Measurements from ENCODE around the gene GUCA2B. TPM values are rescaled to one million over a fixed set of nuclear protein-coding genes. Genes with fewer than 3 reads are reported as not detected.

Gene GUCA2B
- total RNA-seq, 4 donors from 2014 or later, result not detected

- no peak overlapping the region for H3K4me3 ChIP-seq
- no peak overlapping the region for H3K27ac ChIP-seq
- 81 to 95% methylated on average over 4 of the region's 5 CpGs for WGBS, 2 donors
- H3K9me3 ChIP-seq, result no peaks in the 10 kb centered on the region
- DNase-seq, result no peak
- intact Hi-C loops (cut with DNase I), result no loop called here
- no peaks in the 10 kb centered on the region for H3K36me3 ChIP-seq
- TF ChIP-seq CTCF (IDR thresholded peaks at IDR 0.05), result no peak
- TF ChIP-seq POLR2A (IDR thresholded peaks at IDR 0.05), result no peak
- peaks cover 0 to 15% (median 3%) of the 10 kb centered on the region in 3 donors for H3K4me1 ChIP-seq
- H3K27me3 ChIP-seq, result peaks cover 0 to 80% (median 0%) of the 10 kb centered on the region in 4 donors
These were observed 11.2 kb upstream of the GUCA2B start for GRCh38 chr1:42141978-42142377.

GRCh38 chr1:42142894-42143675 is 10.1 kb upstream of the GUCA2B start:
- DNase-seq, result no peak
- peaks cover 0 to 75% (median 0%) of the 10 kb centered on the region in 4 donors for H3K27me3 ChIP-seq
- H3K4me1 ChIP-seq, result peaks cover 0 to 18% (median 3%) of the 10 kb centered on the region in 3 donors
- WGBS, 2 donors, result 12 to 34% methylated on average over 4 of the region's 4 CpGs
- no peak overlapping the region for H3K4me3 ChIP-seq
- no peaks in the 10 kb centered on the region for H3K9me3 ChIP-seq
- TF ChIP-seq POLR2A (IDR thresholded peaks at IDR 0.05) (no peak), CTCF (IDR thresholded peaks at IDR 0.05) (no peak)
- no peak overlapping the region for H3K27ac ChIP-seq
- intact Hi-C loops (cut with DNase I), result no loop called here
- H3K36me3 ChIP-seq, result no peaks in the 10 kb centered on the region

- no peak for DNase-seq
- H3K36me3 ChIP-seq, result no peaks in the 10 kb centered on the region
- H3K4me1 ChIP-seq, result peaks cover 0 to 18% (median 3%) of the 10 kb centered on the region in 3 donors
- WGBS, 2 donors, result 29 to 35% methylated on average over 6 to 9 of the region's 13 CpGs
- H3K27me3 ChIP-seq, result peaks cover 0 to 85% (median 0%) of the 10 kb centered on the region in 4 donors
- no peak for TF ChIP-seq POLR2A (IDR thresholded peaks at IDR 0.05)
- intact Hi-C loops (cut with DNase I), result no loop called here
- H3K9me3 ChIP-seq, result no peaks in the 10 kb centered on the region
- H3K4me3 ChIP-seq, result no peak overlapping the region
- H3K27ac ChIP-seq, result no peak overlapping the region
These were observed 9.1 kb upstream of the GUCA2B start for GRCh38 chr1:42143896-42144710.

GRCh38 chr1:42144711-42145388 is 8.4 kb upstream of the GUCA2B start:
- Histone ChIP-seq H3K27me3 (peaks cover 0 to 88% (median 0%) of the 10 kb centered on the region in 4 donors), H3K36me3 (no peaks in the 10 kb centered on the region), H3K4me3 (no peak overlapping the region), H3K27ac (no peak overlapping the region), H3K9me3 (no peaks in the 10 kb centered on the region), H3K4me1 (peaks cover 0 to 18% (median 3%) of the 10 kb centered on the region in 3 donors)
- WGBS, 2 donors, result 79 to 80% methylated on average over 9 to 10 of the region's 12 CpGs
- intact Hi-C loops (cut with DNase I), result no loop called here
- no peak for DNase-seq
- TF ChIP-seq CTCF (IDR thresholded peaks at IDR 0.05), result no peak
- no peak for TF ChIP-seq POLR2A (IDR thresholded peaks at IDR 0.05)

GRCh38 chr1:42145389-42145716 is 7.9 kb upstream of the GUCA2B start:
- H3K27ac ChIP-seq, result no peak overlapping the region
- no peaks in the 10 kb centered on the region for H3K9me3 ChIP-seq
- intact Hi-C loops (cut with DNase I), result no loop called here
- no peak overlapping the region for H3K4me3 ChIP-seq
- H3K4me1 ChIP-seq, result peaks cover 0 to 18% (median 3%) of the 10 kb centered on the region in 3 donors
- 87 to 89% methylated on average over 3 to 4 of the region's 8 CpGs for WGBS, 2 donors
- H3K27me3 ChIP-seq, result peaks cover 0 to 85% (median 0%) of the 10 kb centered on the region in 4 donors
- DNase-seq, result no peak
- H3K36me3 ChIP-seq, result no peaks in the 10 kb centered on the region
- TF ChIP-seq POLR2A (IDR thresholded peaks at IDR 0.05), result no peak

All from esophagus squamous epithelium (tissue), 5 donors.